SK-N-SH (cell line): ENCODE data around the gene CHCHD1. TPM values are rescaled to one million over a fixed set of nuclear protein-coding genes. Genes with fewer than 3 reads are reported as not detected.

Source experiments
- CTCF ChIA-PET: fragments of 300-600, 350-600 bp; formaldehyde crosslinking; extraction: SDS; loops from one replicate; lab custom pipeline; 2021; lab: Yijun Ruan, JAX
- POLR2A ChIA-PET: fragments of 350-600 bp; sonication (Branson Sonifier 250); formaldehyde crosslinking; extraction: SDS; loops from one replicate; lab custom pipeline; 2020; ENCODE audit warnings: antibody characterized with exemption, inconsistent platforms; lab: Yijun Ruan, JAX
- DNase-seq: peaks from one replicate; pipeline ENCODE4 v3.0.0; 2012
- H2AFZ ChIP-seq: fragments of 200-600 bp; sonication (generic); 2 replicates; pipeline ENCODE4 v1.8.1; 2016; ENCODE audit warnings: antibody characterized with exemption, mild to moderate bottlenecking, low read depth
- H3F3A ChIP-seq: fragments of 200-600 bp; sonication (generic); replicated peaks from 2 replicates; pipeline ENCODE3; 2016; ENCODE audit warnings: antibody characterized with exemption, mild to moderate bottlenecking; ENCODE audit not compliant: insufficient read depth
- H3K27ac ChIP-seq, 2 experiments: fragments of 200-500 bp in 1 of 2; fragments of 200-600 bp in 1 of 2; sonication (Bioruptor generic) in 1 of 2; sonication (generic), shearing (Covaris generic) in 1 of 2; 2 replicates each; pipeline versions ENCODE4 v1.5.1 to v1.6.1; 2014 to 2016; ENCODE audit warnings: low read depth in 2 of 2, inconsistent platforms in 1 of 2, low read length in 1 of 2, mild to moderate bottlenecking in 1 of 2, mixed read lengths in 1 of 2
- H3K27me3 ChIP-seq: fragments of 200-600 bp; sonication (generic), shearing (Covaris generic); 2 replicates; pipeline ENCODE4 v1.6.1; 2016; ENCODE audit warnings: mixed run types; ENCODE audit not compliant: insufficient read depth
- H3K36me3 ChIP-seq, 2 experiments: fragments of 200-500 bp in 1 of 2; fragments of 200-600 bp in 1 of 2; sonication (Bioruptor generic) in 1 of 2; sonication (generic) in 1 of 2; replicated peaks in 1 of 2; 2 replicates each; pipeline versions ENCODE3 to v1.5.1; 2014 to 2016; ENCODE audit warnings: low read length in 1 of 2, mild to moderate bottlenecking in 1 of 2; ENCODE audit not compliant: insufficient read depth in 2 of 2, control insufficient read depth in 1 of 2
- H3K4me1 ChIP-seq, 2 experiments: fragments of 200-500 bp in 1 of 2; fragments of 200-600 bp in 1 of 2; sonication (Bioruptor generic) in 1 of 2; sonication (generic), shearing (Covaris generic) in 1 of 2; 2 replicates each; pipeline versions ENCODE4 v1.5.1 to v1.6.1; 2014 to 2016; ENCODE audit warnings: low read depth in 1 of 2, low read length in 1 of 2, mixed run types in 1 of 2; ENCODE audit not compliant: insufficient read depth in 2 of 2, control insufficient read depth in 1 of 2
- H3K4me2 ChIP-seq: fragments of 200-600 bp; sonication (generic), shearing (Covaris generic); 2 replicates; pipeline ENCODE4 v1.6.1; 2017; ENCODE audit warnings: mixed run types
- H3K4me3 ChIP-seq, 2 experiments: fragments of 200-500 bp in 1 of 2; fragments of 200-600 bp in 1 of 2; sonication (Bioruptor generic) in 1 of 2; sonication (generic), shearing (Covaris generic) in 1 of 2; 2 replicates each; pipeline versions ENCODE4 v1.5.1 to v1.8.1; 2014 to 2016; ENCODE audit warnings: low read depth in 2 of 2, inconsistent platforms in 1 of 2, low read length in 1 of 2, mild to moderate bottlenecking in 1 of 2, mixed read lengths in 1 of 2, moderate library complexity in 1 of 2
- H3K79me2 ChIP-seq: fragments of 200-600 bp; sonication (generic); 2 replicates; pipeline ENCODE4 v1.8.1; 2017; ENCODE audit warnings: mild to moderate bottlenecking; ENCODE audit not compliant: insufficient read depth
- H3K9ac ChIP-seq: fragments of 200-600 bp; sonication (generic); 2 replicates; pipeline ENCODE4 v1.6.1; 2017; ENCODE audit warnings: mixed run types
- H3K9me2 ChIP-seq: fragments of 200-600 bp; sonication (generic); 2 replicates; pipeline ENCODE4 v1.6.1; 2017; ENCODE audit warnings: mixed run types
- H3K9me3 ChIP-seq: fragments of 200-600 bp; sonication (generic); 2 replicates; pipeline ENCODE4 v1.6.1; 2017; ENCODE audit warnings: mixed run types, mild to moderate bottlenecking, moderate library complexity
- H4K20me1 ChIP-seq: fragments of 200-600 bp; sonication (generic); 2 replicates; pipeline ENCODE4 v1.6.1; 2017; ENCODE audit warnings: mild to moderate bottlenecking, mixed run types; ENCODE audit not compliant: insufficient read depth
- CHD2 ChIP-seq: fragments of 150-350 bp; IDR thresholded peaks from 2 replicates; pipeline ENCODE4 v1.6.1; 2018; ENCODE audit warnings: low read length; ENCODE audit not compliant: partially characterized antibody
- ELF1 ChIP-seq: IDR thresholded peaks from 2 replicates; pipeline ENCODE4 v1.4.0; 2012
- EP300 ChIP-seq, 2 experiments: IDR thresholded peaks; 2 replicates each; pipeline versions ENCODE4 v1.4.0 to v1.6.1; 2012; ENCODE audit warnings: borderline replicate concordance in 1 of 2, low read depth in 1 of 2, low read length in 1 of 2
- EZH2phosphoT487 ChIP-seq: fragments of 200-600 bp; sonication (generic); IDR thresholded peaks from 2 replicates; pipeline ENCODE4 v1.6.1; 2017; ENCODE audit warnings: low read depth, mixed run types, mild to moderate bottlenecking, antibody characterized with exemption, moderate library complexity, borderline replicate concordance
- GABPA ChIP-seq: IDR thresholded peaks from 2 replicates; pipeline ENCODE4 v1.4.0; 2012; ENCODE audit warnings: low read depth, mild to moderate bottlenecking
- JUND ChIP-seq: IDR thresholded peaks from 2 replicates; pipeline ENCODE4 v1.4.0; 2012
- MAX ChIP-seq: IDR thresholded peaks from 2 replicates; pipeline ENCODE4 v1.4.0; 2012; ENCODE audit warnings: low read depth
- MEF2A ChIP-seq: IDR thresholded peaks from 2 replicates; pipeline ENCODE4 v1.4.0; 2012; ENCODE audit warnings: low read depth, borderline replicate concordance
- MXI1 ChIP-seq: IDR thresholded peaks from 2 replicates; pipeline ENCODE4 v1.6.1; 2012; ENCODE audit warnings: mild to moderate bottlenecking, low read depth, low read length, improper control_type of control experiment
- NRF1 ChIP-seq: IDR thresholded peaks from 2 replicates; pipeline ENCODE4 v1.6.1; 2012; ENCODE audit warnings: low read depth, mild to moderate bottlenecking, low read length
- RAD21 ChIP-seq: IDR thresholded peaks from 2 replicates; pipeline ENCODE4 v1.6.1; 2012; ENCODE audit warnings: mild to moderate bottlenecking, low read length
- RCOR1 ChIP-seq: fragments of 150-350 bp; IDR thresholded peaks from 2 replicates; pipeline ENCODE4 v1.6.1; 2017; ENCODE audit warnings: antibody characterized with exemption, low read length
- SMC3 ChIP-seq: IDR thresholded peaks from 2 replicates; pipeline ENCODE4 v1.6.1; 2012; ENCODE audit warnings: low read depth, low read length, improper control_type of control experiment
- TAF1 ChIP-seq: IDR thresholded peaks from 2 replicates; pipeline ENCODE4 v1.6.1; 2012; ENCODE audit warnings: low read depth, mild to moderate bottlenecking, low read length, moderate library complexity, borderline replicate concordance
- WGBS: methylation state at CpG from one replicate; pipeline ENCODE4 v1.1.6; 2017; ENCODE audit warnings: low lambda C conversion rate; 5-methylcytosine and 5-hydroxymethylcytosine counted together
- polyA plus RNA-seq, 3 experiments: library from polyadenylated mRNA; depleted of rRNA; stranded (reverse); fragments of >200 nt; gene quantifications; 2 replicates each; pipeline ENCODE4 v1.2.3, GENCODE V29; 2012
- TF ChIP-seq, protein P1 (sequence below): fragments of 150-350 bp; IDR thresholded peaks from 2 replicates; pipeline ENCODE4 v1.6.1; 2017; ENCODE audit warnings: antibody characterized with exemption, low read length, low read depth, borderline replicate concordance
- TF ChIP-seq, protein P2 (sequence below): IDR thresholded peaks from 2 replicates; pipeline ENCODE4 v1.6.1; 2012; ENCODE audit warnings: mild to moderate bottlenecking, low read depth, low read length, moderate library complexity

Gene CHCHD1
- polyA plus RNA-seq, 1 of the 3 experiments (the other 2 are of a cell fraction): 60.9 TPM

- Histone ChIP-seq H3K27me3 (no peaks in the 10 kb centered on the region), H3K36me3 (peaks cover 27 to 46% of the 10 kb centered on the region in 2 experiments), H3K4me1 (peaks cover 0 to 4% of the 10 kb centered on the region in 2 experiments; a peak in 2 of 4 replicates), H4K20me1 (no peaks in the 10 kb centered on the region), H3K9me3 (no peaks in the 10 kb centered on the region), H3K9ac (no peak overlapping the region), H3K9me2 (no peaks in the 10 kb centered on the region), H3K4me3 (no peak overlapping the region), H3K27ac (no peak overlapping the region), H3K4me2 (no peak overlapping the region), H2AFZ (no peak overlapping the region), H3F3A (peaks cover 14% of the 10 kb centered on the region), H3K79me2 (peaks cover 22% of the 10 kb centered on the region; the same call in 1 of the 2 replicates)
- no peak for DNase-seq
- ChIA-PET POLR2A (no interaction called here), CTCF (interaction anchor here (0.8 kb wide), 1 partner anchor 21 kb away, joined by 3 read pairs; no protein-coding TSS in a partner anchor)
- TF ChIP-seq JUND (no peak), MXI1 (no peak), EP300 (IDR thresholded peaks at IDR 0.05; ENCODE audit: borderline replicate concordance in 1 of 2, low read depth in 1 of 2, low read length in 1 of 2) (no peak), SMC3 (no peak), GABPA (no peak)
- TF ChIP-seq, protein P1, sequence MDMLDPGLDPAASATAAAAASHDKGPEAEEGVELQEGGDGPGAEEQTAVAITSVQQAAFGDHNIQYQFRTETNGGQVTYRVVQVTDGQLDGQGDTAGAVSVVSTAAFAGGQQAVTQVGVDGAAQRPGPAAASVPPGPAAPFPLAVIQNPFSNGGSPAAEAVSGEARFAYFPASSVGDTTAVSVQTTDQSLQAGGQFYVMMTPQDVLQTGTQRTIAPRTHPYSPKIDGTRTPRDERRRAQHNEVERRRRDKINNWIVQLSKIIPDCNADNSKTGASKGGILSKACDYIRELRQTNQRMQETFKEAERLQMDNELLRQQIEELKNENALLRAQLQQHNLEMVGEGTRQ: no peak
- 97% methylated on average over 11 of the region's 16 CpGs for WGBS
Observed at GRCh38 chr10:73808021-73808815, 26.4 kb downstream of the CHCHD1 start.

DNA sequence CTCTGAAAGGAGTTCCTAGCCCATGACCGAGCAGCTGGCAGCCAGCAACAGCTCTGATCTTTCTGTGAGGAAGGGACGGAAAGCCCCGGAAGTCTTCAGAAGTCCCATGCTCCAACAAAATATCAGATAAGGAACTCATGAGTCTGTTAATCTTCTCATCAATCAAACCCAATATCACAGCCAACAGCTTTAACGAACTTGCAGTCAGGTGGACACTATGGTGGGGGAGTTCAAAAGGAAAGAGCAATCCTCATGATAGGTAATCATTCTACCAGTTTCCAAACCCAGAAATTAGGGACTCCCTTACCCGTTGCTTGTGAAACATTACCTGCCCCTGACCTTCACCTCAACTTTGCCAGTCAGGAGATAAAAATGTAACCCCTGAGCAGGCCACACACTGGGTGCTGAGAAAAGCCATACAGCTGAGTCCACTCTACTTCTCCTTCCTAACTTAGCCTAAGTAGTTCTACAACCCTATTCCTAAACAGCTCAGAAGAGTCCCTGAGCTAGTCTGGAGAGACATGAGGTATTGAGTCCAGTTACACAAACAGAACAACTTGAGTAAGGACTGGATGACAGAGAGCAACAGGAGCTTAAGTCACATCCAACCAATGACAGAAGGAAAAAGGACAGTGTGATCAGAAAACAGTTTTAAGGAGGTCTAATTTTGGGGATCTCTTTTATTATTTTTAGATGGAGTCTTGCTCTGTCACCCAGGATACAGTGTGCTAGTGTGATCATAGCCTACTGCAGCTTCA, 27.4 kb downstream of the CHCHD1 start:
- H3F3A ChIP-seq: peaks cover 14% of the 10 kb centered on the region
- no peaks in the 10 kb centered on the region for H3K27me3 ChIP-seq
- no peak overlapping the region for H3K4me2 ChIP-seq
- no peaks in the 10 kb centered on the region for H3K9me3 ChIP-seq
- H2AFZ ChIP-seq: no peak overlapping the region
- ChIA-PET CTCF (interaction anchor here (0.6 to 1.4 kb wide), 3 partner anchors 41 to 259 kb away, joined by 3 to 5 read pairs (median 3); no protein-coding TSS in a partner anchor), POLR2A (interaction anchor here (1.6 kb wide), 1 partner anchor 23 kb away, joined by 4 read pairs; no protein-coding TSS in a partner anchor)
- DNase-seq: no peak
- peaks cover 0 to 4% of the 10 kb centered on the region in 2 experiments; a peak in 2 of 4 replicates for H3K4me1 ChIP-seq
- TF ChIP-seq SMC3 (no peak), MEF2A (no peak), RAD21 (no peak), NRF1 (no peak), TAF1 (no peak), RCOR1 (no peak), EZH2phosphoT487 (no peak), MAX (no peak), CHD2 (no peak), GABPA (no peak), ELF1 (no peak), JUND (no peak), EP300 (IDR thresholded peaks at IDR 0.05; ENCODE audit: borderline replicate concordance in 1 of 2, low read depth in 1 of 2, low read length in 1 of 2) (no peak)
- TF ChIP-seq, protein P2, sequence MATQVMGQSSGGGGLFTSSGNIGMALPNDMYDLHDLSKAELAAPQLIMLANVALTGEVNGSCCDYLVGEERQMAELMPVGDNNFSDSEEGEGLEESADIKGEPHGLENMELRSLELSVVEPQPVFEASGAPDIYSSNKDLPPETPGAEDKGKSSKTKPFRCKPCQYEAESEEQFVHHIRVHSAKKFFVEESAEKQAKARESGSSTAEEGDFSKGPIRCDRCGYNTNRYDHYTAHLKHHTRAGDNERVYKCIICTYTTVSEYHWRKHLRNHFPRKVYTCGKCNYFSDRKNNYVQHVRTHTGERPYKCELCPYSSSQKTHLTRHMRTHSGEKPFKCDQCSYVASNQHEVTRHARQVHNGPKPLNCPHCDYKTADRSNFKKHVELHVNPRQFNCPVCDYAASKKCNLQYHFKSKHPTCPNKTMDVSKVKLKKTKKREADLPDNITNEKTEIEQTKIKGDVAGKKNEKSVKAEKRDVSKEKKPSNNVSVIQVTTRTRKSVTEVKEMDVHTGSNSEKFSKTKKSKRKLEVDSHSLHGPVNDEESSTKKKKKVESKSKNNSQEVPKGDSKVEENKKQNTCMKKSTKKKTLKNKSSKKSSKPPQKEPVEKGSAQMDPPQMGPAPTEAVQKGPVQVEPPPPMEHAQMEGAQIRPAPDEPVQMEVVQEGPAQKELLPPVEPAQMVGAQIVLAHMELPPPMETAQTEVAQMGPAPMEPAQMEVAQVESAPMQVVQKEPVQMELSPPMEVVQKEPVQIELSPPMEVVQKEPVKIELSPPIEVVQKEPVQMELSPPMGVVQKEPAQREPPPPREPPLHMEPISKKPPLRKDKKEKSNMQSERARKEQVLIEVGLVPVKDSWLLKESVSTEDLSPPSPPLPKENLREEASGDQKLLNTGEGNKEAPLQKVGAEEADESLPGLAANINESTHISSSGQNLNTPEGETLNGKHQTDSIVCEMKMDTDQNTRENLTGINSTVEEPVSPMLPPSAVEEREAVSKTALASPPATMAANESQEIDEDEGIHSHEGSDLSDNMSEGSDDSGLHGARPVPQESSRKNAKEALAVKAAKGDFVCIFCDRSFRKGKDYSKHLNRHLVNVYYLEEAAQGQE: no peak
- no peak overlapping the region for H3K9ac ChIP-seq
- no peak overlapping the region for H3K27ac ChIP-seq
- no peaks in the 10 kb centered on the region for H3K9me2 ChIP-seq
- peaks cover 27 to 46% of the 10 kb centered on the region in 2 experiments for H3K36me3 ChIP-seq
- peaks cover 22% of the 10 kb centered on the region; the same call in 1 of the 2 replicates for H3K79me2 ChIP-seq
- H3K4me3 ChIP-seq: no peak overlapping the region
- WGBS: 86% methylated on average over 5 of the region's 5 CpGs
- H4K20me1 ChIP-seq: no peaks in the 10 kb centered on the region
